ENCODE results near the gene EVX2.

EVX2 gene

GRCh38 chr2:176104316-176105077, 20.7 kb upstream of the EVX2 start:
- no peak overlapping the region for H3K9ac ChIP-seq (ENCODE audit: low read depth, low read length)
- no peaks in the 10 kb centered on the region; the same call in 1 of the 2 replicates for H3K9me3 ChIP-seq (ENCODE audit: control insufficient read depth, insufficient read depth, low read length)
- peaks cover 12% of the 10 kb centered on the region; the same call in 1 of the 2 replicates for H3K4me1 ChIP-seq (ENCODE audit: control insufficient read depth, insufficient read depth, low read length)
- peaks cover 99% of the 10 kb centered on the region for H3K27me3 ChIP-seq (ENCODE audit: control insufficient read depth, insufficient read depth, low read length)
- no peak overlapping the region for H3K27ac ChIP-seq (ENCODE audit: low read depth, low read length)
- H3K4me3 ChIP-seq (ENCODE audit: low read depth, low read length), result no peak overlapping the region
- H3K36me3 ChIP-seq (ENCODE audit: control insufficient read depth, insufficient read depth, low read length), result no peaks in the 10 kb centered on the region

GRCh38 chr2:176103742-176104315, 20.1 kb upstream of the EVX2 start:
- Histone ChIP-seq H3K4me1 (ENCODE audit: control insufficient read depth, insufficient read depth, low read length) (peaks cover 14% of the 10 kb centered on the region; the same call in 1 of the 2 replicates), H3K9ac (ENCODE audit: low read depth, low read length) (no peak overlapping the region), H3K27me3 (ENCODE audit: control insufficient read depth, insufficient read depth, low read length) (peaks cover 99% of the 10 kb centered on the region), H3K27ac (ENCODE audit: low read depth, low read length) (no peak overlapping the region), H3K9me3 (ENCODE audit: control insufficient read depth, insufficient read depth, low read length) (no peaks in the 10 kb centered on the region; the same call in 1 of the 2 replicates), H3K4me3 (ENCODE audit: low read depth, low read length) (no peak overlapping the region), H3K36me3 (ENCODE audit: control insufficient read depth, insufficient read depth, low read length) (no peaks in the 10 kb centered on the region)

GRCh38 chr2:176103194-176103593, 19.4 kb upstream of the EVX2 start:
- Histone ChIP-seq H3K9me3 (ENCODE audit: control insufficient read depth, insufficient read depth, low read length) (no peaks in the 10 kb centered on the region; the same call in 1 of the 2 replicates), H3K4me3 (ENCODE audit: low read depth, low read length) (no peak overlapping the region), H3K27ac (ENCODE audit: low read depth, low read length) (no peak overlapping the region), H3K27me3 (ENCODE audit: control insufficient read depth, insufficient read depth, low read length) (peaks cover 99% of the 10 kb centered on the region), H3K9ac (ENCODE audit: low read depth, low read length) (no peak overlapping the region), H3K4me1 (ENCODE audit: control insufficient read depth, insufficient read depth, low read length) (peaks cover 18% of the 10 kb centered on the region; the same call in 1 of the 2 replicates), H3K36me3 (ENCODE audit: control insufficient read depth, insufficient read depth, low read length) (no peaks in the 10 kb centered on the region)

- H3K27me3 ChIP-seq (ENCODE audit: control insufficient read depth, insufficient read depth, low read length), result peaks cover 100% of the 10 kb centered on the region
- H3K4me3 ChIP-seq (ENCODE audit: low read depth, low read length), result no peak overlapping the region
- H3K4me1 ChIP-seq (ENCODE audit: control insufficient read depth, insufficient read depth, low read length), result peaks cover 23% of the 10 kb centered on the region; the same call in 1 of the 2 replicates
- no peaks in the 10 kb centered on the region; the same call in 1 of the 2 replicates for H3K9me3 ChIP-seq (ENCODE audit: control insufficient read depth, insufficient read depth, low read length)
- no peak overlapping the region for H3K9ac ChIP-seq (ENCODE audit: low read depth, low read length)
- no peaks in the 10 kb centered on the region for H3K36me3 ChIP-seq (ENCODE audit: control insufficient read depth, insufficient read depth, low read length)
- no peak overlapping the region for H3K27ac ChIP-seq (ENCODE audit: low read depth, low read length)
These were observed 18.6 kb upstream of the EVX2 start for GRCh38 chr2:176102309-176102866.

GRCh38 chr2:176101842-176102241, 18.1 kb upstream of the EVX2 start:
- Histone ChIP-seq H3K27me3 (ENCODE audit: control insufficient read depth, insufficient read depth, low read length) (peaks cover 100% of the 10 kb centered on the region), H3K27ac (ENCODE audit: low read depth, low read length) (no peak overlapping the region), H3K4me1 (ENCODE audit: control insufficient read depth, insufficient read depth, low read length) (peaks cover 24% of the 10 kb centered on the region), H3K36me3 (ENCODE audit: control insufficient read depth, insufficient read depth, low read length) (no peaks in the 10 kb centered on the region), H3K9me3 (ENCODE audit: control insufficient read depth, insufficient read depth, low read length) (no peaks in the 10 kb centered on the region; the same call in 1 of the 2 replicates), H3K4me3 (ENCODE audit: low read depth, low read length) (no peak overlapping the region), H3K9ac (ENCODE audit: low read depth, low read length) (no peak overlapping the region)

- H3K27me3 ChIP-seq (ENCODE audit: control insufficient read depth, insufficient read depth, low read length), result peaks cover 100% of the 10 kb centered on the region
- no peak overlapping the region for H3K27ac ChIP-seq (ENCODE audit: low read depth, low read length)
These were observed 17.6 kb upstream of the EVX2 start for GRCh38 chr2:176101216-176101830.

GRCh38 chr2:176100547-176101140, 16.9 kb upstream of the EVX2 start:
- Histone ChIP-seq H3K4me3 (ENCODE audit: low read depth, low read length) (no peak overlapping the region), H3K9ac (ENCODE audit: low read depth, low read length) (no peak overlapping the region), H3K9me3 (ENCODE audit: control insufficient read depth, insufficient read depth, low read length) (no peaks in the 10 kb centered on the region; the same call in 1 of the 2 replicates), H3K27ac (ENCODE audit: low read depth, low read length) (no peak overlapping the region), H3K27me3 (ENCODE audit: control insufficient read depth, insufficient read depth, low read length) (peaks cover 100% of the 10 kb centered on the region), H3K36me3 (ENCODE audit: control insufficient read depth, insufficient read depth, low read length) (no peaks in the 10 kb centered on the region), H3K4me1 (ENCODE audit: control insufficient read depth, insufficient read depth, low read length) (peaks cover 34% of the 10 kb centered on the region)

More at GRCh38 chr2:176101216-176101830, 17.6 kb upstream of the EVX2 start:
- Histone ChIP-seq H3K36me3 (ENCODE audit: control insufficient read depth, insufficient read depth, low read length) (no peaks in the 10 kb centered on the region), H3K9ac (ENCODE audit: low read depth, low read length) (no peak overlapping the region), H3K9me3 (ENCODE audit: control insufficient read depth, insufficient read depth, low read length) (no peaks in the 10 kb centered on the region; the same call in 1 of the 2 replicates), H3K4me1 (ENCODE audit: control insufficient read depth, insufficient read depth, low read length) (peaks cover 30% of the 10 kb centered on the region), H3K4me3 (ENCODE audit: low read depth, low read length) (no peak overlapping the region)

- Histone ChIP-seq H3K27ac (ENCODE audit: low read depth, low read length) (no peak within 1 kb of the TSS), H3K9ac (ENCODE audit: low read depth, low read length) (no peak within 1 kb of the TSS), H3K4me1 (ENCODE audit: control insufficient read depth, insufficient read depth, low read length) (peaks cover 34% of the 10 kb centered on the region), H3K27me3 (ENCODE audit: control insufficient read depth, insufficient read depth, low read length) (peaks cover 100% of the 10 kb centered on the region), H3K36me3 (ENCODE audit: control insufficient read depth, insufficient read depth, low read length) (no peaks in the 10 kb centered on the region), H3K4me3 (ENCODE audit: low read depth, low read length) (peak within 1 kb of the TSS; percentile 39; the same call in 1 of the 2 replicates), H3K9me3 (ENCODE audit: control insufficient read depth, insufficient read depth, low read length) (no peaks in the 10 kb centered on the region; the same call in 1 of the 2 replicates)
These were observed 16.2 kb upstream of the EVX2 start, which contains the start of gene HOXD12 for GRCh38 chr2:176099728-176100546. Gene HOXD12 (plus strand): TSS chr2:176099795. CDS start chr2:176099802, 7 bp downstream.

GRCh38 chr2:176099159-176099727, 15.5 kb upstream of the EVX2 start:
- no peak overlapping the region for H3K27ac ChIP-seq (ENCODE audit: low read depth, low read length)
- H3K27me3 ChIP-seq (ENCODE audit: control insufficient read depth, insufficient read depth, low read length), result peaks cover 100% of the 10 kb centered on the region
- H3K36me3 ChIP-seq (ENCODE audit: control insufficient read depth, insufficient read depth, low read length), result no peaks in the 10 kb centered on the region
- no peaks in the 10 kb centered on the region; the same call in 1 of the 2 replicates for H3K9me3 ChIP-seq (ENCODE audit: control insufficient read depth, insufficient read depth, low read length)
- H3K4me1 ChIP-seq (ENCODE audit: control insufficient read depth, insufficient read depth, low read length), result peaks cover 32% of the 10 kb centered on the region
- no peak overlapping the region for H3K9ac ChIP-seq (ENCODE audit: low read depth, low read length)
- no peak overlapping the region for H3K4me3 ChIP-seq (ENCODE audit: low read depth, low read length)
